Measurements from ENCODE around the gene CLCN7. TPM values are rescaled to one million over a fixed set of nuclear protein-coding genes. Genes with fewer than 3 reads are reported as not detected.

CLCN7 gene
- total RNA-seq, 1 experiment from 2014 or later, result 48.2 TPM

DNA sequence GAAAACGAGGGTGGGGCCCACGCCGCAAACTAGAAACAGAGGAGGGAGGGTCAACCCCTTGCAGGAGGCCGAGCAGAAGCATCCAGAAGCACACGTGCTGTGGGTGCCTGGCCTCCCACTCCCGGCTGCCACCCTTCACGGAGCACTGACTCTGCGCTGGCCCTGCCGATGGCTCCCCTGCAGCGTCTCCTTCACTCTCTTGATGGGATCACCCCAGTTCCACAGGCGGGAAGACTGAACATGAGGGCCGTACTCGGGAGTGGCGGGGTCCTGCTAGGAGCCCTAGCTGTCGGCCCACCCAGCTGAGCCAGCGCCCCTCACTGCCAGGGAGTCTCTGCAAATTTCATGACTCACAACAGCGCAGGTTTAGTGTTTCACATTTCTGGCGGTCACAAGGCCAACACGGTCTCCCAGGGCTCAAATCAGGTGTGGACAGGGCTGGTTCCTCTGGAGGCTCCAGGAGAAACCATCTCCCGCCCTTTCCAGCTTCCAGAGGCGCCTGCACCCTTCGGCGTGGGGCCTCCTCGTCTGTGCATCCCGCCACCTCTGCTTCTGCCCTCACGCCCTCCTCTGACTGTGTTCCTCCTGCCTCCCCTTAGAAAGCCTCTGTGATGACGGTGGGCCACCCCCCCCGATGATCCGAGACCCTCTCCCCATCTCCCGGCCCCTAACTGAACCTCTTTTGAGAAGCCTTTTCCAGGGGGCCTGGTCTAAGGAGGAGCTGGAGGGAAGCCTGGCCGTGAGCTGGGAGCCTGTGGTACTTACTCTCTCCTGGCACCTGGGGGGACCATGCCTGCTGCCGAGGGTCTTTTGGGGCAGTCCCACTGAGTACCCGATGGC, 11.9 kb upstream of the CLCN7 start:
- Histone ChIP-seq H3K27me3 (ENCODE audit: low read length) (no peaks in the 10 kb centered on the region), H3K4me1 (ENCODE audit: insufficient read depth, low read length) (peaks cover 10% of the 10 kb centered on the region), H3K9me2 (replicated peaks; ENCODE audit: low read length) (no peaks in the 10 kb centered on the region), H4K20me1 (ENCODE audit: low read length) (no peaks in the 10 kb centered on the region), H2AFZ (ENCODE audit: low read length) (no peak overlapping the region), H3K36me3 (ENCODE audit: low read depth, low read length) (no peaks in the 10 kb centered on the region), H3K79me2 (ENCODE audit: low read length) (no peaks in the 10 kb centered on the region), H3K9me3 (ENCODE audit: low read length) (no peaks in the 10 kb centered on the region), H3K4me2 (ENCODE audit: low read length) (no peak overlapping the region), H3K27ac (ENCODE audit: low read length) (no peak overlapping the region), H3K9ac (ENCODE audit: low read length) (no peak overlapping the region), H3F3A (ENCODE audit: low read length, unreplicated experiment) (no peaks in the 10 kb centered on the region), H3K4me3 (ENCODE audit: low read length) (no peak overlapping the region)
- DNase-seq (no peak), ATAC-seq (no peak)
- intact Hi-C loops (cut with micrococcal nuclease), result no loop called here
- TF ChIP-seq, protein P1, sequence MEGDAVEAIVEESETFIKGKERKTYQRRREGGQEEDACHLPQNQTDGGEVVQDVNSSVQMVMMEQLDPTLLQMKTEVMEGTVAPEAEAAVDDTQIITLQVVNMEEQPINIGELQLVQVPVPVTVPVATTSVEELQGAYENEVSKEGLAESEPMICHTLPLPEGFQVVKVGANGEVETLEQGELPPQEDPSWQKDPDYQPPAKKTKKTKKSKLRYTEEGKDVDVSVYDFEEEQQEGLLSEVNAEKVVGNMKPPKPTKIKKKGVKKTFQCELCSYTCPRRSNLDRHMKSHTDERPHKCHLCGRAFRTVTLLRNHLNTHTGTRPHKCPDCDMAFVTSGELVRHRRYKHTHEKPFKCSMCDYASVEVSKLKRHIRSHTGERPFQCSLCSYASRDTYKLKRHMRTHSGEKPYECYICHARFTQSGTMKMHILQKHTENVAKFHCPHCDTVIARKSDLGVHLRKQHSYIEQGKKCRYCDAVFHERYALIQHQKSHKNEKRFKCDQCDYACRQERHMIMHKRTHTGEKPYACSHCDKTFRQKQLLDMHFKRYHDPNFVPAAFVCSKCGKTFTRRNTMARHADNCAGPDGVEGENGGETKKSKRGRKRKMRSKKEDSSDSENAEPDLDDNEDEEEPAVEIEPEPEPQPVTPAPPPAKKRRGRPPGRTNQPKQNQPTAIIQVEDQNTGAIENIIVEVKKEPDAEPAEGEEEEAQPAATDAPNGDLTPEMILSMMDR (conservative IDR thresholded peaks at IDR 0.05; ENCODE audit: low read depth, low read length), result no peak
- no peak for TF ChIP-seq EZH2phosphoT487 (IDR thresholded peaks at IDR 0.05; ENCODE audit: borderline replicate concordance, low read length)
- no peak for TF ChIP-seq EZH2 (IDR thresholded peaks at IDR 0.05; ENCODE audit: low read length, unreplicated experiment)
- BruUV-seq (replicated peaks), result no TSS peak
- ChIA-PET CTCF (no interaction called here), POLR2A (ENCODE audit: unreplicated experiment) (no interaction called here)

DNA sequence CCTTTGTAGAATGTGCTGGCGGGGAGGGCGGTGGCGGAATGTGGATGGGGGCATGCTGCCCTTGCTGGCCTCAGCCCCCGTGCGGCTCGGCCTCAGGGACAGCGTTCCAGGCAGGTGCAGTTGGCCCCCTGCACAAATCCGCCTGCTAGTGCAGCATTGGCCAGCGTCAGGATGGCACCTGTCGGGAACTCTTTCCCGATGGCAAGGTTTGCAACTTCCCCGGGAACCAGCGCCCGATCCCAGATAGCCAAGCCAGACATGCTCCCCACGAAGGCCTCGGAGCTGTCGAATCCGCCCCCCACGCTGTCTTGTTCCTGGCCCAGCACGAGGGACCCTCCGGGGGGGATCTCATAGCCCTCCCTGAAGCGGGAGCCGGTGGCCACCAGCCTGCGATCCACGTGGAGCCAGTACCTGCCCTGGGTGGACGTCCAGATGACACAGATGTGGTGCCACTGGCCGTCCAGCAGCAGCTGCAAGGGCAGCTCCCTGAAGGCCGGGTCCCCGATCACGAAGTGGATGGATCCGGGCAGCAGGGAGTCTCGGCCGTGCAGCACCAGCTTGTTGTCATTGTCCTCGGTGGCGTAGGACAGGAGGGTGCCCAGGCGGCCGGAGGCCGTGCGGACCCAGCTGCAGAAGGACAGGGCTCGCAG, 11.1 kb upstream of the CLCN7 start:
- Histone ChIP-seq H3K4me2 (ENCODE audit: low read length) (no peak overlapping the region), H3K9me3 (ENCODE audit: low read length) (no peaks in the 10 kb centered on the region), H3K27me3 (ENCODE audit: low read length) (no peaks in the 10 kb centered on the region), H4K20me1 (ENCODE audit: low read length) (no peaks in the 10 kb centered on the region), H2AFZ (ENCODE audit: low read length) (no peak overlapping the region), H3F3A (ENCODE audit: low read length, unreplicated experiment) (no peaks in the 10 kb centered on the region), H3K36me3 (ENCODE audit: low read depth, low read length) (no peaks in the 10 kb centered on the region), H3K27ac (ENCODE audit: low read length) (no peak overlapping the region), H3K9me2 (replicated peaks; ENCODE audit: low read length) (no peaks in the 10 kb centered on the region), H3K4me1 (ENCODE audit: insufficient read depth, low read length) (peaks cover 12% of the 10 kb centered on the region), H3K9ac (ENCODE audit: low read length) (no peak overlapping the region), H3K4me3 (ENCODE audit: low read length) (no peak overlapping the region), H3K79me2 (ENCODE audit: low read length) (no peaks in the 10 kb centered on the region)
- ChIA-PET POLR2A (ENCODE audit: unreplicated experiment) (no interaction called here), CTCF (no interaction called here)
- DNase-seq (no peak), ATAC-seq (no peak)
- intact Hi-C loops (cut with micrococcal nuclease), result no loop called here
- BruUV-seq (replicated peaks), result no TSS peak
- TF ChIP-seq EZH2phosphoT487 (IDR thresholded peaks at IDR 0.05; ENCODE audit: borderline replicate concordance, low read length) (no peak), EZH2 (IDR thresholded peaks at IDR 0.05; ENCODE audit: low read length, unreplicated experiment) (no peak)
- TF ChIP-seq, protein P1 (conservative IDR thresholded peaks at IDR 0.05; ENCODE audit: low read depth, low read length), result no peak

All from PC-3 (cell line).